H9 (cell line): ENCODE data around the gene LBX1. TPM values are rescaled to one million over a fixed set of nuclear protein-coding genes. Genes with fewer than 3 reads are reported as not detected.

Experiments
- DNase-seq: peaks from one replicate; pipeline ENCODE4 v3.0.0-alpha.2; 2017
- H2AFZ ChIP-seq: one replicate; pipeline ENCODE4 v1.6.1; 2013; ENCODE audit warnings: mild to moderate bottlenecking, low read length, control low read depth, moderate library complexity
- H2AK5ac ChIP-seq: 2 replicates; pipeline ENCODE4 v1.6.1; 2013; ENCODE audit warnings: low read length, control low read depth, mixed read lengths; ENCODE audit not compliant: insufficient read length
- H2BK120ac ChIP-seq: one replicate; pipeline ENCODE4 v1.6.1; 2013; ENCODE audit warnings: low read depth, mild to moderate bottlenecking, low read length, control low read depth, inconsistent platforms; ENCODE audit not compliant: poor library complexity, severe bottlenecking
- H2BK12ac ChIP-seq: 2 replicates; pipeline ENCODE4 v1.6.1; 2013; ENCODE audit warnings: low read length, control low read depth, mixed read lengths, low read depth; ENCODE audit not compliant: insufficient read length
- H2BK15ac ChIP-seq: 2 replicates; pipeline ENCODE4 v1.6.1; 2013; ENCODE audit warnings: low read depth, low read length, control low read depth
- H2BK20ac ChIP-seq: one replicate; pipeline ENCODE4 v1.6.1; 2013; ENCODE audit warnings: low read depth, mild to moderate bottlenecking, low read length, control low read depth, inconsistent platforms; ENCODE audit not compliant: poor library complexity, severe bottlenecking
- H2BK5ac ChIP-seq: 2 replicates; pipeline ENCODE4 v1.6.1; 2013; ENCODE audit warnings: low read length, control low read depth, mixed read lengths; ENCODE audit not compliant: insufficient read length
- H3K14ac ChIP-seq: 2 replicates; pipeline ENCODE4 v1.6.1; 2013; ENCODE audit warnings: low read length, control low read depth; ENCODE audit not compliant: insufficient read depth
- H3K18ac ChIP-seq: 2 replicates; pipeline ENCODE4 v1.6.1; 2013; ENCODE audit warnings: low read depth, mild to moderate bottlenecking, mixed read lengths, low read length, control low read depth; ENCODE audit not compliant: insufficient read length
- H3K23ac ChIP-seq: 2 replicates; pipeline ENCODE4 v1.6.1; 2013; ENCODE audit warnings: low read length, control low read depth, mixed read lengths, low read depth; ENCODE audit not compliant: insufficient read length
- H3K23me2 ChIP-seq: 2 replicates; pipeline ENCODE4 v1.6.1; 2013; ENCODE audit warnings: low read depth, mild to moderate bottlenecking, mixed read lengths, low read length, control low read depth; ENCODE audit not compliant: insufficient read length, poor library complexity, severe bottlenecking
- H3K27ac ChIP-seq: 2 replicates; pipeline ENCODE4 v1.5.1; 2013; ENCODE audit warnings: low read length, control low read depth, mixed read lengths, low read depth; ENCODE audit not compliant: insufficient read length
- H3K27me3 ChIP-seq: 2 replicates; pipeline ENCODE4 v1.6.1; 2013; ENCODE audit warnings: low read length, control low read depth, inconsistent platforms; ENCODE audit not compliant: insufficient read depth
- H3K4ac ChIP-seq: 2 replicates; pipeline ENCODE4 v1.6.1; 2013; ENCODE audit warnings: low read depth, mild to moderate bottlenecking, control low read depth, inconsistent platforms, low read length, moderate library complexity
- H3K4me1 ChIP-seq: 2 replicates; pipeline ENCODE4 v1.6.1; 2013; ENCODE audit warnings: low read length, control low read depth, inconsistent platforms; ENCODE audit not compliant: insufficient read depth
- H3K4me2 ChIP-seq: 2 replicates; pipeline ENCODE4 v1.6.1; 2013; ENCODE audit warnings: low read length, control low read depth, mixed read lengths; ENCODE audit not compliant: insufficient read length, insufficient read depth
- H3K56ac ChIP-seq: 2 replicates; pipeline ENCODE4 v1.6.1; 2013; ENCODE audit warnings: low read depth, mild to moderate bottlenecking, mixed read lengths, low read length, control low read depth; ENCODE audit not compliant: insufficient read length
- H3K79me1 ChIP-seq: 2 replicates; pipeline ENCODE4 v1.6.1; 2013; ENCODE audit warnings: low read depth, mild to moderate bottlenecking, moderate library complexity, low read length, control low read depth, inconsistent platforms; ENCODE audit not compliant: insufficient read depth, poor library complexity, severe bottlenecking
- H3K79me2 ChIP-seq: 2 replicates; pipeline ENCODE4 v1.6.1; 2013; ENCODE audit warnings: low read length, control low read depth, inconsistent platforms; ENCODE audit not compliant: insufficient read depth
- H3K9ac ChIP-seq: 2 replicates; pipeline ENCODE4 v1.6.1; 2013; ENCODE audit warnings: low read length, control low read depth, mixed read lengths; ENCODE audit not compliant: insufficient read length; ENCODE audit errors: extremely low read depth
- H3K9me3 ChIP-seq: one replicate; pipeline ENCODE4 v1.6.1; 2013; ENCODE audit warnings: low read depth, low read length, inconsistent platforms; ENCODE audit not compliant: control insufficient read depth
- H3T11ph ChIP-seq: one replicate; pipeline ENCODE4 v1.6.1; 2013; ENCODE audit warnings: mild to moderate bottlenecking, low read length, control low read depth, inconsistent platforms
- H4K20me1 ChIP-seq: one replicate; pipeline ENCODE4 v1.6.1; 2013; ENCODE audit not compliant: control insufficient read depth, insufficient read length, insufficient read depth
- H4K5ac ChIP-seq: 2 replicates; pipeline ENCODE4 v1.6.1; 2013; ENCODE audit warnings: low read depth, mild to moderate bottlenecking, mixed read lengths, low read length, control low read depth; ENCODE audit not compliant: insufficient read length
- H4K8ac ChIP-seq: replicated peaks from 2 replicates; pipeline ENCODE4 v1.6.1; 2013; ENCODE audit warnings: low read length, control low read depth, mixed read lengths, low read depth; ENCODE audit not compliant: insufficient read length
- H4K91ac ChIP-seq: 2 replicates; pipeline ENCODE4 v1.6.1; 2013; ENCODE audit warnings: low read depth, mild to moderate bottlenecking, moderate library complexity, mixed read lengths, low read length, control low read depth; ENCODE audit not compliant: insufficient read length
- H3K27ac Mint-ChIP-seq, 3 experiments: 2 replicates in 2 of 3; 3 replicates in 1 of 3; pipeline ENCODE4 v1.8.0; 2020 to 2021; ENCODE audit warnings: mixed read lengths in 3 of 3, mild to moderate bottlenecking in 1 of 3, moderate library complexity in 1 of 3
- H3K27me3 Mint-ChIP-seq: 2 replicates; pipeline ENCODE4 v1.8.0; 2021; ENCODE audit warnings: low read depth, mild to moderate bottlenecking, moderate library complexity, mixed read lengths
- H3K36me3 Mint-ChIP-seq, 3 experiments: 2 replicates in 2 of 3; 3 replicates in 1 of 3; pipeline ENCODE4 v1.8.0; 2020 to 2021; ENCODE audit warnings: low read depth in 3 of 3, mixed read lengths in 3 of 3; ENCODE audit not compliant: insufficient read depth in 1 of 3
- H3K4me1 Mint-ChIP-seq, 2 experiments: 2 replicates each; pipeline ENCODE4 v1.8.0; 2020; ENCODE audit warnings: mixed read lengths in 2 of 2
- H3K4me3 Mint-ChIP-seq, 2 experiments: 2 replicates in 1 of 2; 3 replicates in 1 of 2; pipeline ENCODE4 v1.8.0; 2020 to 2021; ENCODE audit warnings: mild to moderate bottlenecking in 2 of 2, mixed read lengths in 2 of 2, moderate library complexity in 1 of 2
- H3K9me3 Mint-ChIP-seq, 2 experiments: 2 replicates in 1 of 2; 3 replicates in 1 of 2; pipeline ENCODE4 v1.8.0; 2020; ENCODE audit warnings: mild to moderate bottlenecking in 2 of 2, mixed read lengths in 2 of 2, moderate library complexity in 1 of 2
- CTCF ChIP-seq: fragments of 200-600 bp; sonication (generic); conservative IDR thresholded peaks from 3 replicates; pipeline ENCODE4 v1.8.0; 2021; ENCODE audit warnings: antibody characterized with exemption, mild to moderate bottlenecking
- WGBS: extraction: QIAGEN DNeasy Blood & Tissue Kit; methylation state at CpG from one replicate; pipeline ENCODE4 v1.1.7; 2013; ENCODE audit warnings: missing lambda C conversion rate, low lambda C conversion rate, mixed read lengths; ENCODE audit not compliant: insufficient read length; ENCODE audit errors: extremely low coverage; 5-methylcytosine and 5-hydroxymethylcytosine counted together
- total RNA-seq: library from RNA; stranded (reverse); gene quantifications from 2 replicates; pipeline ENCODE4 v1.2.1, GENCODE V29; 2021

The LBX1 gene
- total RNA-seq, 1 experiment from 2014 or later: not detected

DNA sequence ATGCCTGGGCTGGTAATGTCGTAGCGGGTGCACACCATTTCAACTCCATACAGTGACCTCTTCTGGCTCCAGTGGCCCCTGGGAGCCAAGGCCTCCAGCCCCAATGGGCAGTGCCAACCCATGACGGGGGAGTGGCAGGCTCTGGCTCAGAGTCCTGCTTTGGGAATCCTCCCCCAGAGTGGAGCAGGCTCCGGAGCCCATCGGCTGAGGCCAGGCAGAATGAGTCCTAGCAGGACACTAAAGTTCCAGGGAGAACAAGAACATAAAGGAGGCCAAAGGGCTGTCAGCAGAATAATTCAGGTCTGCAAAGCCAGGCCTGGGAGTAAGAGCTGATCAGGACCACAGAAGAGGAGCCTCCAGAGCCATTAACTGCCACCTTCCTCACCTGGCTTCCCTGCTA lies 33.3 kb downstream of the LBX1 start:
- Histone ChIP-seq H3K9me3 (no peaks in the 10 kb centered on the region), H4K5ac (no peak overlapping the region), H3K23ac (no peak overlapping the region), H3K4me2 (no peak overlapping the region), H3K14ac (no peak overlapping the region), H3K79me1 (no peaks in the 10 kb centered on the region), H2BK20ac (no peak overlapping the region), H3K18ac (no peak overlapping the region), H4K20me1 (no peaks in the 10 kb centered on the region), H4K8ac (no peak overlapping the region), H3K79me2 (no peaks in the 10 kb centered on the region), H4K91ac (no peak overlapping the region), H3K56ac (no peak overlapping the region), H2BK15ac (no peak overlapping the region), H3K4me1 (peaks cover 4% of the 10 kb centered on the region; the same call in 1 of the 2 replicates), H3T11ph (no peak overlapping the region), H3K4ac (no peak overlapping the region), H2BK12ac (no peak overlapping the region), H3K27me3 (no peaks in the 10 kb centered on the region), H3K23me2 (no peaks in the 10 kb centered on the region), H2AFZ (no peak overlapping the region), H2AK5ac (no peak overlapping the region), H2BK5ac (no peak overlapping the region), H2BK120ac (no peak overlapping the region), H3K9ac (no peak overlapping the region), H3K27ac (no peak overlapping the region)
- no peak overlapping the region for H3K27ac Mint-ChIP-seq
- no peak overlapping the region for H3K4me3 Mint-ChIP-seq
- WGBS: no CpG with 5 or more reads among the region's 5 CpGs
- H3K36me3 Mint-ChIP-seq: no peaks in the 10 kb centered on the region
- peaks cover 12% of the 10 kb centered on the region for H3K27me3 Mint-ChIP-seq
- no peak for TF ChIP-seq CTCF
- peaks cover 5% of the 10 kb centered on the region in 2 experiments for H3K4me1 Mint-ChIP-seq
- H3K9me3 Mint-ChIP-seq: no peaks in the 10 kb centered on the region
- no peak for DNase-seq
